NK-92 treated with Interleukin-12 subunit alpha and Interleukin-12 subunit beta, amount 100 ng/mL, for 24 hours (cell line): ENCODE data around the gene LIMS4.
"Not testable (repeated sequence)": the region's sequence is repeated elsewhere in the genome, so short reads cannot be mapped to it uniquely, and the experiment has no call there.

Experiments used
- DNase-seq: peaks from one replicate; lab custom pipeline; 2025; lab: John Stamatoyannopoulos, UW

The LIMS4 gene

GRCh38 chr2:110472171-110473058 lies at the start of gene LIMS4:
TSS of gene LIMS4 (minus strand) at chr2:110472816. CDS start at chr2:110472778, 38 bp downstream.
- not testable (repeated sequence) for DNase-seq

GRCh38 chr2:110499755-110500377 lies 27.2 kb upstream of the LIMS4 start:
- not testable (repeated sequence) for DNase-seq

- DNase-seq: not testable (repeated sequence)
Measured at GRCh38 chr2:110496027-110496426, 23.4 kb upstream of the LIMS4 start.

- not testable (repeated sequence) for DNase-seq
Measured at GRCh38 chr2:110494488-110494887, 21.9 kb upstream of the LIMS4 start.

- not testable (repeated sequence) for DNase-seq
Measured at GRCh38 chr2:110488991-110489390, 16.4 kb upstream of the LIMS4 start.

GRCh38 chr2:110482697-110483096 lies 10.1 kb upstream of the LIMS4 start:
- DNase-seq: not testable (repeated sequence)

GRCh38 chr2:110481200-110481599 lies 8.6 kb upstream of the LIMS4 start:
- DNase-seq: not testable (repeated sequence)

- not testable (repeated sequence) for DNase-seq
Measured at GRCh38 chr2:110480084-110480483, 7.5 kb upstream of the LIMS4 start.

- not testable (repeated sequence) for DNase-seq
Measured at GRCh38 chr2:110477370-110477769, 4.8 kb upstream of the LIMS4 start.

GRCh38 chr2:110476952-110477351 lies 4.3 kb upstream of the LIMS4 start:
- not testable (repeated sequence) for DNase-seq

GRCh38 chr2:110475627-110476359 lies 3.2 kb upstream of the LIMS4 start:
- not testable (repeated sequence) for DNase-seq

- not testable (repeated sequence) for DNase-seq
Measured at GRCh38 chr2:110474898-110475297, 2.3 kb upstream of the LIMS4 start.

GRCh38 chr2:110473059-110473358 lies 393 bp upstream of the LIMS4 start:
- DNase-seq: not testable (repeated sequence)

- DNase-seq: not testable (repeated sequence)
Measured at GRCh38 chr2:110468921-110469320, 3.7 kb downstream of the LIMS4 start.

- DNase-seq: not testable (repeated sequence)
Measured at GRCh38 chr2:110465312-110465711, 7.3 kb downstream of the LIMS4 start.

- DNase-seq: not testable (repeated sequence)
Measured at GRCh38 chr2:110462458-110462857, 10.2 kb downstream of the LIMS4 start.

- not testable (repeated sequence) for DNase-seq
Measured at GRCh38 chr2:110460318-110460717, 12.3 kb downstream of the LIMS4 start.

- DNase-seq: not testable (repeated sequence)
Measured at GRCh38 chr2:110457214-110457590, 15.4 kb downstream of the LIMS4 start.

- DNase-seq: not testable (repeated sequence)
Measured at GRCh38 chr2:110456291-110457213, 16.1 kb downstream of the LIMS4 start.

GRCh38 chr2:110455080-110455670 lies 17.4 kb downstream of the LIMS4 start:
- DNase-seq: not testable (repeated sequence)

- not testable (repeated sequence) for DNase-seq
Measured at GRCh38 chr2:110450951-110451350, 21.7 kb downstream of the LIMS4 start.
